ENCODE measurements around the gene PKNOX2.
A peak's percentile ranks its signal among the peaks of the same experiment; 100 is the strongest.

The PKNOX2 gene

GRCh38 chr11:125423247-125423849 is 258.8 kb downstream of the PKNOX2 start:
- peak; percentile 19 for DNase-seq

- DNase-seq: no peak
These were observed 261.1 kb downstream of the PKNOX2 start for GRCh38 chr11:125425601-125426000.

DNA sequence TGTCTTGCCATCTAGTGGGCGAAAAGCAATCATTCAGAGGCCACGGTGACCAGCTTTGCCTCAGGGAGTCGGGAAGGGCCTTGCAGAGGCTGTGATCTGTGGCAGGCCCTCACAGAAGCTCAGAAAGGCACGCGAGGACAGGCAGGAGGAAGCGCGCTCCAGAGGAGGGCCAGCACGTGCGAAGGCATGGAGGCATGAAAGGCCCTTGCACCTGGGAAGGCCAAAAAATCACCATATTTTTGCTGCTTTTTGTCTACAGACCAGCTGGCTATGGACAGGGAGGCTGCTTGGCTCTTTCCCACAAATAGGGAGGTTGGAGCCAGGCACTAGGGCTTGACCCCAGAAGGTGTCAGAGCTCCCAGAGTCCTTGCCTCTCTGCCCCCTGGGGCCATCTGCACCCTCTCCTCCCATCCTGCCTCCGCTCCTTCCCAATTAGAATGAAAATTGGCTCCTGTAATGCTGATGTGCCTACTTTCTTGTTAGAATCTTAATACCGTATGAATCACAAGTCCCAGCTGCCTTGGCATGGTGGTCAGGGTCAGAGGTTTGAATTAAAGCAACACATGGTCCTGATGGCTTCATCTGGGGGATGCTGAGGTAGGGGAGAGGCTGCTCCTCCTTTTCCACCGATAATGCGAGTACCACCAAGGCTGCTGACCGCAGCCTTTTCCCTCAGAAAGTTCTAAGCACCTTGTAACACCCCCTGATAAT is 262.4 kb downstream of the PKNOX2 start:
- no peak for DNase-seq

DNA sequence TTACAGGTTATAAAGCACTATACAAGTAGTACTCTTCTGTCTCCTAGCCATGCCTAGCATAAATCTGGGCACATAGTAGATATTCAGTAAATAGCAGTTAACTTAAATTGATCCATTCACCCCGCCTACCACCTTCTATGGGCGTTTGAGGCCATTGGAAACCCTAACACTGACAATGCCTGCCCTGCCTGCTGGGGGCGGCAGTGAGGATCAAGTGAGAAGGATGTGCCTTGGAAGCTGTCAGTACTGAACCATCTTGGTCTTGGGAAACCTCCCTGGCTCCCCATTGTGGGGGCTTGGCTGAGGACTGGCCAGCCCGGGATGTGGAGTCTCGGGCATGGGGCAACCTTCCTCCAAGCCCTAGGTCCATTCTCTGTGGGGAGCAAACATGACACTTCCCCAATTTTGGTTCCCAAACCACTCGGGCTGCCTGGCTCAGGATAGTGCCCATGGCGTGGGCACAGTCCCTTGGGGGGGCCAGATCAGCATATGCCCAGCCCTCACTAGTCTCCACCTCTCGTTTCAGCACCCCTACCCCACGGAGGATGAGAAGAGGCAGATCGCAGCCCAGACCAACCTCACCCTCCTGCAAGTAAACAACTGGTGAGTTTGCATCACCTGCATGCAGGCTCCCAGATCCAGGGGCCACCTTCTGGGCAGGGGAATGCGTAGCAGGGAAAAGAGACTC is 264.1 kb downstream of the PKNOX2 start:
- peak; percentile 9 for DNase-seq

GRCh38 chr11:125429174-125429707 is 264.7 kb downstream of the PKNOX2 start:
- DNase-seq: peak; percentile 54

DNA sequence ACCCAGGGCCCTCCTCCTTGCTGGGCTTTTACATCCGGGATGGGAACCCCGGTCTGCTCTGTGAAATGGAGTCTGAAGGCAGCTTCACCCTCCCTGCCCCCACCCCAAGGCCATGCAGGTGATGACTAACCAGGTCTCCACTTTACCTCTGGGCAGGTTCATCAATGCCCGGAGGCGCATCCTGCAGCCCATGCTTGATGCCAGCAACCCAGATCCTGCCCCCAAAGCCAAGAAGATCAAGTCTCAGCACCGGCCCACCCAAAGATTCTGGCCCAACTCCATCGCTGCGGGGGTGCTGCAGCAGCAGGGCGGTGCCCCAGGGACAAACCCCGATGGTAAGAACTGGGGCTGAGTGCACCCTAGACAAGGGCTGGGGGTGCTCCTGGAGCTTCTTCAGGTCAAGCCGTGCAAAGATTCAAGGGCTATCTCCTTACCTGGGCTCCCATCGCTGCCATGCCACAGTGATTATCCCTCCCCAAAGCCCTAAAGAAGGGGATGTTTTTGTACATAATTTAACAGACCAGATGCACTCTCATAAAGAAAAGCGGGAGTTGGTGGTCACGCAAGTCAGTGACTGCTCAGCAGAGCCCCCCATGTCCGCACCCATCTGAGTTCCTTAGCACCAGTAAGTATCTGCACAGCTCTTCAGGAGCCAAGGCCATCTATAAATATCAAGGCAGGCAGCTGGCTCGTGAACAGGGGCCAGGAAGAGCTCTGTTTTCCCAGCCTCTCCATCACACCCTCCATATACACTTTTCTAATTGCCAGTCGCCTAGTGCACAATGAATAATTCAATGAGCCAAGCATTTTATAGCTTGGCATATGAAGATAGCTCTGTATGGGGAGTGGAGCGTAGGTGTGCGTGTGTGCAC is 265.5 kb downstream of the PKNOX2 start:
- DNase-seq: no peak

DNA sequence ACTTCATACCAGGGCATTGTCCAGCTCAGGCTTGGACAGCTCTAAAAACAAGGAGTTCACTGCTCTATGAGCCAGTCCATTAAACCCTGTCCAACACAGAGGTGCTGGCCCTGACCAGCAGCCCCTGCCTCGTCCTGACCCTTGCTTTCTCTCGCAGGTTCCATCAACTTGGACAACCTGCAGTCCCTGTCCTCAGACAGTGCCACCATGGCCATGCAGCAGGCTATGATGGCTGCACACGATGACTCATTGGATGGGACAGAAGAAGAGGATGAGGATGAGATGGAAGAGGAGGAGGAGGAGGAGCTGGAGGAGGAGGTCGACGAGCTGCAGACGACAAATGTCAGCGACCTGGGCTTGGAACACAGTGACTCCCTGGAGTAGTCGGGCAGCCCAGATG is 266.5 kb downstream of the PKNOX2 start:
- no peak for DNase-seq

GRCh38 chr11:125431481-125431880 is 266.9 kb downstream of the PKNOX2 start:
- no peak for DNase-seq

- DNase-seq: peak; percentile 23
These were observed 269.0 kb downstream of the PKNOX2 start for GRCh38 chr11:125433454-125434121.

DNA sequence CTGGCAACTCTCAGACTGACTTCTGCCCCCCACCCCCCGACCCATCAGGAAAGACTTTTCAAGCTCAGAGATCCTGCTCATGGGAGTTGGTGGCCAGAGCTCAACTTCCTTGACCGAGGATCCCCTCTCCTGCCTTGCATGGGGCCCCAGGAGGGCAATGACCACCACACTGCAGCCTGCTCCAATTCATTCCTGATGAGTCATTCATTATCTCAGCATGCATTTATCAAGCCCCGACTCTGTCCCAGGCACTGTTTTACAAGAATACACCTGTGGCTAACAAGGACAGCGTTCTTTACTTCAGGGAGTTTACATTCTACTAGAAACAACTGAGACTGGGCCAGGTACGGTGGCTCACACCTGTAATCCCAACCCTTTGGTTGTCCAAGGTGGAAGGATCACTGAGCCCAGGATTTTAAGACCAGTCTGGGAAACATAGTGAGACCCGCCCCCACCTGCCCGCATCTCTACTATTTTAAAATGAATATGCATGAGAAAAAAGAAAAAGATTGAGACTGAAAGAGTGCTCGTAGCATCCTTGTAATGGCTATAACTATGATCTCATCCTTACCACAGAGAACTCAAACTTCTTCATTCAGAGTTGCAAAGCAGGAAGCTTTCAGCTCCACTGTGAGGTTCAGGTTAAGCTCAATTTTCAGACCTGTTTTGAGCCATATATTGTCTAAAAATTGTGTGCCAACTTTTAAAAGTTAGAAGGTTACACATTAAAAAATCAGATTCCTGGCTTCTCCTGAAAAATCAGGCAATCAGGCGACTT is 271.1 kb downstream of the PKNOX2 start:
- DNase-seq: no peak

DNA sequence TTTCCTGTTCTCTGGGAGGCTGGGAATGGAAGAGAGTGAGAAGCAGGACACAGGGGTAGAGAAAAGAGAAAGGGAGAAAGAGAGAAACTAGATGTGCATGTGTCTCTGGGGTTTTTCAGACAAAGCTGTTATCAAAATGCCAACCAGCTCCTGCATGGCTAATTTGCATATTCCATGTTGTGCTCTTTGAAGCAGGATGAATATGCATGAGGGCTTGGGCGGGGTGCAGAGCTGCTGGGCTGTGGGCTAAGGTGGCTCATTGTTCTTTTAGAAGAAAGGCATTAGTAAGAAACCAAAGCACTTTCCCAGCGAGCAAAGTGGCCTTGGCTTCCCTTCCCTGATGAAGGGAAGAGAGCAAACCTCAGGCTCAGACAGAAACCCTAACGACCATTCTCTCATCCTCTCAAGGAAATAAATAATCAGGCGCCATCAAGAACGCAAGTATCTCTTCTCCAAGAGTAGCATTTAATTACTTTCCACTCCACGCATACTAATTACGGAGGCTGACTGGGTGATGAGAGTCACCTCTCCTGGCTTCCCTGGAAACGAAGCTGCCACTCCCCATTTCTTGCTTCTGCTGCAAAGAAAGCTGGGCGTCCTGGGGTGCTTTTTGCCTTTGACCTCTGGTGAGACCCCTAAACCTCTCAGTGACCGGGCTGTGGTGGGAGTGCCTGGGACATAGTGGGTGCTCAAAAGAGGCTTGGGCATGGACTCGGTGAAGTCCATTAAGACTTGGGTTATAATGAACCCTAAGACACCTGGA is 277.3 kb downstream of the PKNOX2 start:
- DNase-seq: no peak

GRCh38 chr11:125442946-125443345 is 278.4 kb downstream of the PKNOX2 start:
- no peak for DNase-seq

- DNase-seq: no peak
These were observed 279.3 kb downstream of the PKNOX2 start for GRCh38 chr11:125443767-125444311.

DNA sequence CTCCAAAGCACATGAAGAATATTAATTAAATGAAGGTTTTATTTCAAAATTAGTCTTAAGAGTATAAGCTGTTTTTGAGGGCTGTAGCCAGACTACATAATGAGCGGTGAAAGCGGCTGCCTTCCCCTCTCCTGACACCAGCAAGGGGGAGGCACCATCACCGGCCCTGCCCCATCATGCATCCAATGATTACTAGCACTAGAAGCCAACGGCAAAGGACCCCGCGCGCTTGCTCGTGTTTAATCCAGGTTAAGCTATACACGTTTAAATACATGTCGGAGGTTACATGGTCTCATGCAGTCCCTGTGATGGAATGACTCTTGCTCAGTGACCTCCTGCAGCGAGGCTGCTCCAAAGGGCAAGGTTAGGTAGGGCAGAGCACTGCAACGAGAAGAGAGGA is 281.2 kb downstream of the PKNOX2 start:
- no peak for DNase-seq

- DNase-seq: no peak
These were observed 281.7 kb downstream of the PKNOX2 start for GRCh38 chr11:125446279-125446678.

GRCh38 chr11:125447721-125448120 is 283.2 kb downstream of the PKNOX2 start:
- DNase-seq: no peak

DNA sequence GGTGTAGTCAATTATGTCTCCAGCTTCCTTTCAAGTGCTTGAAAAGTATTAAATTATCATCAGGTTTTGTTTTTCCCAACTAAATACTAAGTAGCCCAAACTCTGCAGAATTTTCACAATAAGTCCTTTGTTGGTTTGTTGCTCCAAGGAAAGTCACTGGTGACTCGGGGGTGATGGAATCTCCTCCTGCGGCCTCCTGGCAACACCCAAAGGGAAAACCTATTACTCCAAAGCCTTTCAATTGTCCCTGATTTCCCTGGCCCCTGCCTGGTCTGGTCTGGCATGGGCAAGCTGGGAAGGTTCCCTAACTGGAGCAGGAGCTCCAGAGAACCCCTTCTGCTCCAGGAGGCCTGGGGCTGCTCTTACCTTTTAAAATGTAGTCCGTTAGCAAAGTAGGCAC is 283.6 kb downstream of the PKNOX2 start:
- no peak for DNase-seq

- DNase-seq: no peak
These were observed 285.0 kb downstream of the PKNOX2 start for GRCh38 chr11:125449565-125449964.

- peak; percentile 8 for DNase-seq
These were observed 287.0 kb downstream of the PKNOX2 start for GRCh38 chr11:125451400-125452124.

DNA sequence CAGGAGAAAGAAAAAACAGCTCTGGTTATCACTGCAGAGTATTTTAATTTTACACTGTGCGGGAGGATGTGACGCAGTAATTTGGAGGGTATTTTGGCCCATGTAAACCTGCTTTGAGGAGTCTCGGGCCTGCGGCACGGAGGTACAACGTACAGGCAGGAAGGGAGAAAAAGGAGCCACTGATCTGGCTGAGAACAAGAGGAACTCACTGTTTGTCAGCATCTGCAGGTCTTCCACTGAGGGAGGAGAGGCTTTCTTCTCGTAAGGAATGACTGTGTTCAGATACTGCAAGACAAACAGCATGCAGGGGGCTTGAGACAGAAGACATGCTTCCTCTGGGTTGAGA is 287.5 kb downstream of the PKNOX2 start:
- no peak for DNase-seq
